SK-N-SH treated with all-trans-retinoic acid at 6 μM for 48 hours (cell line): ENCODE measurements around the gene RRP36.

ENCODE experiments used
- ARNTL ChIP-seq: fragments of 450-650 bp; formaldehyde crosslinking; IDR thresholded peaks from 2 replicates; pipeline ENCODE4 v1.5.0; 2020; ENCODE audit warnings: low read depth, mild to moderate bottlenecking, moderate library complexity, borderline replicate concordance
- CREB5 ChIP-seq: fragments of 250-450 bp; sonication (Bioruptor Pico); IDR thresholded peaks from 2 replicates; pipeline ENCODE4 v1.5.1; 2020; ENCODE audit warnings: low read depth, mild to moderate bottlenecking, moderate library complexity
- CSDC2 ChIP-seq: fragments of 250-450 bp; sonication (Bioruptor Pico); IDR thresholded peaks from 2 replicates; pipeline ENCODE4 v1.5.0; 2020; ENCODE audit warnings: mild to moderate bottlenecking, moderate library complexity
- GLIS3 ChIP-seq: fragments of 250-450 bp; sonication (Bioruptor Pico); IDR thresholded peaks from 2 replicates; pipeline ENCODE4 v1.5.0; 2020; ENCODE audit warnings: mild to moderate bottlenecking, moderate library complexity
- ISL1 ChIP-seq: fragments of 250-450 bp; sonication (Bioruptor Pico); IDR thresholded peaks from 2 replicates; pipeline ENCODE4 v2.1.2; 2022; ENCODE audit warnings: mild to moderate bottlenecking, moderate library complexity
- SNAI2 ChIP-seq: fragments of 250-450 bp; sonication (Bioruptor Pico); IDR thresholded peaks from 2 replicates; pipeline ENCODE4 v1.5.0; 2020; ENCODE audit warnings: mild to moderate bottlenecking, moderate library complexity
- TCF4 ChIP-seq: fragments of 250-450 bp; sonication (Bioruptor Pico); IDR thresholded peaks from 2 replicates; pipeline ENCODE4 v1.8.0; 2021; ENCODE audit warnings: mild to moderate bottlenecking, moderate library complexity, borderline replicate concordance
- ZFP3 ChIP-seq: fragments of 250-450 bp; sonication (Bioruptor Pico); IDR thresholded peaks from 2 replicates; pipeline ENCODE4 v1.5.0; 2020; ENCODE audit warnings: mild to moderate bottlenecking, moderate library complexity
- ZFP30 ChIP-seq: fragments of 450-650 bp; formaldehyde crosslinking; IDR thresholded peaks from 2 replicates; pipeline ENCODE4 v1.5.0; 2022; ENCODE audit warnings: mild to moderate bottlenecking, moderate library complexity
- ZNF70 ChIP-seq: fragments of 450-650 bp; formaldehyde crosslinking; IDR thresholded peaks from 2 replicates; pipeline ENCODE4 v1.5.0; 2020; ENCODE audit warnings: mild to moderate bottlenecking, moderate library complexity
- TF ChIP-seq, protein P1 (sequence below): fragments of 250-450 bp; sonication (Bioruptor Pico); IDR thresholded peaks from 2 replicates; pipeline ENCODE4 v1.5.1; 2021; ENCODE audit warnings: mild to moderate bottlenecking, moderate library complexity

- TF ChIP-seq GLIS3 (CRISPR knock-in tag): no peak
- no peak for TF ChIP-seq ARNTL
- TF ChIP-seq TCF4 (CRISPR knock-in tag): no peak
- TF ChIP-seq CSDC2: no peak
- TF ChIP-seq SNAI2 (CRISPR knock-in tag): no peak
- TF ChIP-seq, protein P1, sequence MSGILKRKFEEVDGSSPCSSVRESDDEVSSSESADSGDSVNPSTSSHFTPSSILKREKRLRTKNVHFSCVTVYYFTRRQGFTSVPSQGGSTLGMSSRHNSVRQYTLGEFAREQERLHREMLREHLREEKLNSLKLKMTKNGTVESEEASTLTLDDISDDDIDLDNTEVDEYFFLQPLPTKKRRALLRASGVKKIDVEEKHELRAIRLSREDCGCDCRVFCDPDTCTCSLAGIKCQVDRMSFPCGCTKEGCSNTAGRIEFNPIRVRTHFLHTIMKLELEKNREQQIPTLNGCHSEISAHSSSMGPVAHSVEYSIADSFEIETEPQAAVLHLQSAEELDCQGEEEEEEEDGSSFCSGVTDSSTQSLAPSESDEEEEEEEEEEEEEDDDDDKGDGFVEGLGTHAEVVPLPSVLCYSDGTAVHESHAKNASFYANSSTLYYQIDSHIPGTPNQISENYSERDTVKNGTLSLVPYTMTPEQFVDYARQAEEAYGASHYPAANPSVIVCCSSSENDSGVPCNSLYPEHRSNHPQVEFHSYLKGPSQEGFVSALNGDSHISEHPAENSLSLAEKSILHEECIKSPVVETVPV (CRISPR knock-in tag): no peak
- no peak for TF ChIP-seq ISL1 (CRISPR knock-in tag)
- TF ChIP-seq ZFP30: no peak
- TF ChIP-seq ZFP3 (CRISPR knock-in tag): no peak
- no peak for TF ChIP-seq ZNF70
- TF ChIP-seq CREB5: no peak
Measured at GRCh38 chr6:42988486-42989020, 32.9 kb upstream of the RRP36 start.
